Mesodermal cell (in vitro differentiated cells): ENCODE results near the gene ODF4.

Source experiments
- H3K27ac ChIP-seq: 2 replicates; pipeline ENCODE4 v1.7.0; 2013; ENCODE audit warnings: mild to moderate bottlenecking, low read depth, low read length, moderate library complexity; ENCODE audit not compliant: severe bottlenecking
- H3K36me3 ChIP-seq: 2 replicates; pipeline ENCODE4 v1.7.1; 2013; ENCODE audit warnings: mild to moderate bottlenecking, low read length, moderate library complexity; ENCODE audit not compliant: control insufficient read depth, insufficient read depth
- H3K4me1 ChIP-seq: one replicate; pipeline ENCODE4 v1.7.1; 2013; ENCODE audit warnings: mild to moderate bottlenecking, low read length; ENCODE audit not compliant: insufficient read depth, control insufficient read depth, poor library complexity, severe bottlenecking
- H3K4me3 ChIP-seq: 2 replicates; pipeline ENCODE4 v1.7.0; 2013; ENCODE audit warnings: low read length, control low read depth, mild to moderate bottlenecking; ENCODE audit not compliant: insufficient read depth, poor library complexity, severe bottlenecking; ENCODE audit errors: extremely low read depth
- H3K9me3 ChIP-seq: 2 replicates; pipeline ENCODE4 v1.7.1; 2013; ENCODE audit warnings: mild to moderate bottlenecking, low read length, moderate library complexity; ENCODE audit not compliant: control insufficient read depth
- WGBS, 2 experiments: methylation state at CpG; one replicate each; pipeline ENCODE4 v1.1.5; 2013; ENCODE audit warnings: missing lambda C conversion rate in 2 of 2; ENCODE audit not compliant: insufficient coverage in 2 of 2; 5-methylcytosine and 5-hydroxymethylcytosine counted together

ODF4 gene

GRCh38 chr17:8312726-8313600 is 26.7 kb upstream of the ODF4 start:
- no peak overlapping the region for H3K4me3 ChIP-seq
- no peaks in the 10 kb centered on the region for H3K9me3 ChIP-seq
- H3K36me3 ChIP-seq: no peaks in the 10 kb centered on the region
- 80 to 84% methylated on average over 8 to 15 of the region's 16 CpGs for WGBS, 2 experiments
- H3K27ac ChIP-seq: no peak overlapping the region
- peaks cover 4% of the 10 kb centered on the region for H3K4me1 ChIP-seq

- whole genome bisulfite sequencing, 2 experiments: 9 to 12% methylated on average over 20 to 25 of the region's 29 CpGs
- peaks cover 4% of the 10 kb centered on the region for H3K4me1 ChIP-seq
Measured at GRCh38 chr17:8314797-8315763, 24.6 kb upstream of the ODF4 start.

GRCh38 chr17:8315764-8316217 is 23.8 kb upstream of the ODF4 start:
- Histone ChIP-seq H3K9me3 (no peaks in the 10 kb centered on the region), H3K36me3 (no peaks in the 10 kb centered on the region), H3K4me1 (peaks cover 4% of the 10 kb centered on the region), H3K27ac (no peak overlapping the region), H3K4me3 (peak overlapping the region; percentile 10)
- WGBS, 2 experiments: 10 to 15% methylated on average over 14 to 20 of the region's 26 CpGs

More at GRCh38 chr17:8314797-8315763, 24.6 kb upstream of the ODF4 start:
- Histone ChIP-seq H3K36me3 (no peaks in the 10 kb centered on the region), H3K9me3 (no peaks in the 10 kb centered on the region), H3K4me3 (peak overlapping the region; percentile 10), H3K27ac (no peak overlapping the region)

- 84 to 85% methylated on average over 19 of the region's 24 CpGs for WGBS, 2 experiments
- H3K4me3 ChIP-seq: no peak overlapping the region
- H3K27ac ChIP-seq: no peak overlapping the region
Measured at GRCh38 chr17:8318010-8318935, 21.4 kb upstream of the ODF4 start.

GRCh38 chr17:8320262-8320661 is 19.4 kb upstream of the ODF4 start:
- Histone ChIP-seq H3K4me3 (no peak overlapping the region), H3K36me3 (no peaks in the 10 kb centered on the region), H3K27ac (no peak overlapping the region), H3K9me3 (no peaks in the 10 kb centered on the region), H3K4me1 (peaks cover 8% of the 10 kb centered on the region)
- 82 to 83% methylated on average over 3 of the region's 4 CpGs for WGBS, 2 experiments

More at GRCh38 chr17:8318010-8318935, 21.4 kb upstream of the ODF4 start:
- no peaks in the 10 kb centered on the region for H3K36me3 ChIP-seq
- H3K9me3 ChIP-seq: no peaks in the 10 kb centered on the region
- peaks cover 10% of the 10 kb centered on the region for H3K4me1 ChIP-seq

- H3K4me1 ChIP-seq: peaks cover 6% of the 10 kb centered on the region
- no peak overlapping the region for H3K27ac ChIP-seq
- WGBS, 2 experiments: 81 to 88% methylated on average over 6 of the region's 6 CpGs
- H3K4me3 ChIP-seq: no peak overlapping the region
- H3K36me3 ChIP-seq: no peaks in the 10 kb centered on the region
- H3K9me3 ChIP-seq: no peaks in the 10 kb centered on the region
Measured at GRCh38 chr17:8320990-8321389, 18.6 kb upstream of the ODF4 start.

GRCh38 chr17:8322061-8322460 is 17.6 kb upstream of the ODF4 start:
- no peaks in the 10 kb centered on the region for H3K9me3 ChIP-seq
- peaks cover 12% of the 10 kb centered on the region for H3K4me1 ChIP-seq
- no peak overlapping the region for H3K27ac ChIP-seq
- 85 to 91% methylated on average over 8 of the region's 8 CpGs for WGBS, 2 experiments
- no peaks in the 10 kb centered on the region for H3K36me3 ChIP-seq
- no peak overlapping the region for H3K4me3 ChIP-seq

GRCh38 chr17:8324132-8324531 is 15.5 kb upstream of the ODF4 start:
- no peaks in the 10 kb centered on the region for H3K36me3 ChIP-seq
- WGBS, 2 experiments: 42% methylated on average over 2 of the region's 5 CpGs; no CpG with 5 or more reads in 1 of the 2 experiments
- no peaks in the 10 kb centered on the region for H3K9me3 ChIP-seq
- H3K4me1 ChIP-seq: peaks cover 12% of the 10 kb centered on the region
- H3K4me3 ChIP-seq: no peak overlapping the region
- no peak overlapping the region for H3K27ac ChIP-seq

GRCh38 chr17:8324923-8325322 is 14.7 kb upstream of the ODF4 start:
- H3K36me3 ChIP-seq: no peaks in the 10 kb centered on the region
- peaks cover 12% of the 10 kb centered on the region for H3K4me1 ChIP-seq
- 77 to 78% methylated on average over 2 of the region's 5 CpGs for WGBS, 2 experiments
- H3K9me3 ChIP-seq: no peaks in the 10 kb centered on the region
- no peak overlapping the region for H3K4me3 ChIP-seq
- H3K27ac ChIP-seq: no peak overlapping the region
